NT2/D1 (cell line): ENCODE data around the gene ZNF618.

Source experiments
- SUZ12 ChIP-seq: IDR thresholded peaks from 2 replicates; pipeline ENCODE4 v1.6.1; 2011; ENCODE audit not compliant: insufficient read length, insufficient read depth; ENCODE audit errors: extremely low read depth
- YY1 ChIP-seq: IDR thresholded peaks from 2 replicates; pipeline ENCODE4 v1.6.1; 2011; ENCODE audit not compliant: insufficient read length, insufficient read depth
- ZNF274 ChIP-seq: IDR thresholded peaks from 2 replicates; pipeline ENCODE4 v1.6.1; 2011; ENCODE audit warnings: mild to moderate bottlenecking, low read depth, low read length

DNA sequence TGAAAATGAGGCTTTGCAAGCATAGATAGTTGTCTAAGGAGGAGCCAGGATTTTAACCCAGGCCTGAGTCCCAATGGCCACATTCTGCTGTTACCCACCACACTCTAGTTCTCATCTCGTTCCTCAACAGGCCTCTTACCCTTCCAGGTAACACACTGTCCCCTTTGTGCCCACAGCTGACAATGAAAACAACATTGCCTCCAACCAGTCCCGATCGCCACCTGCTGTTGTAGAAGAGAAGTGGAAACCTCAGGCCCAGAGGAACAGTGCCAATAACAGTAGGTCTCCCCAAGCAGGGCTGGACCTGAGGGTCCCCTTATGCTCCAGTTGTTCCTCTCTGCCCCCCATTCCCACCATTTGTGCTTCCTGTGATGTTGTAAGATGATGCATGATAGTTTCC, 171.6 kb downstream of the ZNF618 start:
- TF ChIP-seq ZNF274 (no peak), SUZ12 (no peak), YY1 (no peak)
